Skeletal muscle tissue (tissue), 4 donors: Measurements from ENCODE around the gene SPAAR. TPM values are rescaled to one million over a fixed set of nuclear protein-coding genes. Genes with fewer than 3 reads are reported as not detected.
"Not testable (repeated sequence)": the region's sequence is repeated elsewhere in the genome, so short reads cannot be mapped to it uniquely, and the experiment has no call there.

Experiments
- H3K27ac ChIP-seq: one replicate; pipeline ENCODE4 v1.7.0; 2013; ENCODE audit warnings: mild to moderate bottlenecking, low read depth, low read length, inconsistent platforms
- H3K27me3 ChIP-seq, 3 donors: one replicate each; pipeline ENCODE4 v1.7.0; 2013; ENCODE audit warnings: low read length in 3 of 3; ENCODE audit not compliant: control insufficient read depth in 3 of 3, insufficient read depth in 3 of 3
- H3K36me3 ChIP-seq, 3 donors: one replicate each; pipeline ENCODE4 v1.7.0; 2013; ENCODE audit warnings: low read length in 3 of 3; ENCODE audit not compliant: control insufficient read depth in 3 of 3, insufficient read depth in 3 of 3
- H3K4me1 ChIP-seq, 3 donors: one replicate each; pipeline ENCODE4 v1.7.0; 2013; ENCODE audit warnings: low read length in 3 of 3, mild to moderate bottlenecking in 3 of 3; ENCODE audit not compliant: control insufficient read depth in 3 of 3, insufficient read depth in 3 of 3
- H3K4me3 ChIP-seq, 3 donors: one replicate each; pipeline ENCODE4 v1.7.0; 2013; ENCODE audit warnings: low read length in 3 of 3
- H3K9ac ChIP-seq, 3 donors: one replicate each; pipeline ENCODE4 v1.7.0; 2013; ENCODE audit warnings: low read length in 3 of 3, mild to moderate bottlenecking in 3 of 3, moderate library complexity in 2 of 3, low read depth in 1 of 3
- H3K9me3 ChIP-seq, 3 donors: one replicate each; pipeline ENCODE4 v1.7.0; 2013; ENCODE audit warnings: low read length in 3 of 3; ENCODE audit not compliant: control insufficient read depth in 3 of 3
- total RNA-seq: library from RNA; depleted of rRNA; stranded (reverse); fragments of >200 nt; gene quantifications from one replicate; pipeline ENCODE4 v1.2.3, GENCODE V29; 2014
- donor health status: Osteomylitis.

The SPAAR gene
- total RNA-seq, 1 donor from 2014 or later: 1.0 TPM

DNA sequence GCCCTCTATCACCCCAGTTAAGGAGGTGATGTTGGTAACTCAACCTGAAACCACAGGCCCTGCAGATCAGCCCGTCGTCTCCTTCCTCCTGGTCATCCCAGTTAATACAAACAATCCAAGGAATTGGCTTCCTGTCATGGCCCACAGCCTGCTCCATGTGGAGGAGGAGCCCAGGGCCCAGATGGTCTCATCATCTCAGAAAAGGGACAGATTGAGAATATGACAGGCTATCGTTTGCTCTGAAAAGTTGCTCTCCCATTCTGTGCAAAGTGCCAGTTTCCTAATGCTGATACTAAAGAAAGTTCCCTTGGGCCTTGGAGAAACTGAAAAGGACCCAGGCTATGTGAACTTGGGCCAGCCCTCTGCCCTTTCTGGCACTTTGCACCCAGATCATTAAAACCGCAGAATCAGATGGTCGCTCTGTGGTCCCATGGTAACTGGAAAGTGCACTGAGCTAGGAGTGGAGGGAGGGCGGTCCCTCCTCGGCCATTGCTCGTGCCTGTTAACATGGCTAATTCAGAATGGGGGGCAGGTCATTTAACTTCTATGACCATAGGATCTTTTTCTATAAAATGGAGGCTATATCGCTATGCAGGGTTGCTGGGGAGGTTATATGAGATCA is 675 bp upstream of the SPAAR start:
- H3K4me1 ChIP-seq: peaks cover 62 to 73% (median 73%) of the 10 kb centered on the region in 3 donors
- H3K4me3 ChIP-seq: peak overlapping the region in 1 of 3 donors; percentile 63
- peak overlapping the region; percentile 88 for H3K27ac ChIP-seq
- H3K9ac ChIP-seq: peak overlapping the region; percentile 23 to 62 (median 40)
- peaks cover 0 to 2% (median 0%) of the 10 kb centered on the region in 3 donors for H3K36me3 ChIP-seq
- H3K27me3 ChIP-seq: no peaks in the 10 kb centered on the region
- H3K9me3 ChIP-seq: no peaks in the 10 kb centered on the region

DNA sequence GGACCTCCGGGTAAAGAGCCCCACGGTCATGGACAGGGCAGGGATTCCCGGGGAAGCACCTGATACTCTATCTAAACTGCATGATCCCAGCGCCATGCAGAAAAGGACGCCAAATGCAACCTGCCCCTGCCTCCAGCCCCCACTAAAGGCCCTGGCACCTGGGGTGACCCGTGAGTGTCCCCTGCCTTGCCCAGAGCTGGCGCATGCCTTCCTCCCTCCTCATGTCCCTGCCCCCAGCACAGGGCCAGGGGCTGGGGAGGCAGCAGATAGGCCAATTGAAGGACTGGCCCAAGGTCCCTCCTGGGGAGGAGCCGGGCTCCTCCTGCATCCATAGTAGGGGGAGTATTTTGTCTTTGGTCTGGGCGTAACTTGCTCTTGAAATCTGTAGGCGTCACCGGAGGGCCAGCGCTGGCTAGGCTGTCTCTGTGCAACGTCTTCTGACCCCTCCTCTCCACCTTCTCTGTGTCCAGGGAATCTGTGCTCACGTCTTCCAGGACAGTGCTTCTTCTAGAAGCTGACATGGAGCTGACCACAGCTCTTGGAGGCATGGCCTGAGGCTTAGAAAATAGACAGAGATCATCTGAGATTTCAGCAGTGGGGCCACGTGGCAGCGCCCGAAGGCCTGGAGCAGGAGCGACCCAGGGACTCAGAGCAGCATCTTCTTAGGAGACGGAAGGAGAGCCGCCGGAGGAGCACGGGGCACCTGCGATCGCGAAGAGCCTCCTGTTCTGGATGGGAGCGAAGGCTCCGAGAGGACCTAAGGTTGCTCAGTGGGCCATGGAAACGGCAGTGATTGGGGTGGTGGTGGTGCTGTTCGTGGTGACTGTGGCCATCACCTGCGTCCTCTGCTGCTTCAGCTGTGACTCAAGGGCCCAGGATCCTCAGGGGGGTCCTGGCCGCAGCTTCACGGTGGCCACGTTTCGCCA is 660 bp downstream of the SPAAR start:
- no peaks in the 10 kb centered on the region for H3K9me3 ChIP-seq
- no peaks in the 10 kb centered on the region for H3K27me3 ChIP-seq
- H3K4me3 ChIP-seq: peak overlapping the region; percentile 4 to 63 (median 48)
- H3K4me1 ChIP-seq: peaks cover 57 to 67% (median 64%) of the 10 kb centered on the region in 3 donors
- H3K27ac ChIP-seq: peak overlapping the region; percentile 88
- H3K9ac ChIP-seq: peak overlapping the region; percentile 32 to 62 (median 33)
- H3K36me3 ChIP-seq: peaks cover 0 to 2% (median 0%) of the 10 kb centered on the region in 3 donors

GRCh38 chr9:35910613-35911359 is 1.5 kb downstream of the SPAAR start:
- H3K36me3 ChIP-seq: peaks cover 0 to 2% (median 0%) of the 10 kb centered on the region in 3 donors
- peak overlapping the region; percentile 4 to 63 (median 48) for H3K4me3 ChIP-seq
- peaks cover 49 to 61% (median 59%) of the 10 kb centered on the region in 3 donors for H3K4me1 ChIP-seq
- H3K27me3 ChIP-seq: no peaks in the 10 kb centered on the region
- H3K9ac ChIP-seq: peak overlapping the region; percentile 27 to 62 (median 32)
- H3K9me3 ChIP-seq: no peaks in the 10 kb centered on the region
- H3K27ac ChIP-seq: peak overlapping the region; percentile 88

DNA sequence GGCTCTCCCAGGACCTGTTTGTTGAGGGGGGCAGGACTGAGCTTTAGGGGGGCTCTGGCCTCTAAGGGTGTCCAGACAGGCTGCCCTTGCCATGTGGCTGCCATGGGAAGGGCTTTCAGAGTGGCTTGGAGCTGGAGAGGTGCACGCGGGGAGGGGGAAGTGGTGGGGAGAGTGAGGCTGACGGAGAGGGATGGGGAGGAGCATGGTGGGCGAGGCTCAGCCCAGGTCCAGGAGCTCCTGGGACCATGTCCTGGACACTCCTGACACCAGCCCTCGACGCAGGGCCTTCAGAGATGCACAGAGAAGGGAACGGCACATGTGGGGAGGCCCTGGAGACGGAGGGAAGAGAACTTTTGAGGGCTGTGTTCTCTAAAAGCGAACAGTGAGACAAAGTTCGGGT is 2.4 kb downstream of the SPAAR start:
- no peaks in the 10 kb centered on the region for H3K9me3 ChIP-seq
- H3K27ac ChIP-seq: peak overlapping the region; percentile 88
- H3K9ac ChIP-seq: peak overlapping the region in 2 of 3 donors; percentile 25 to 33
- H3K4me3 ChIP-seq: peak overlapping the region in 2 of 3 donors; percentile 1 to 45
- H3K4me1 ChIP-seq: peaks cover 41 to 53% (median 51%) of the 10 kb centered on the region in 3 donors
- H3K36me3 ChIP-seq: peaks cover 0 to 2% (median 0%) of the 10 kb centered on the region in 3 donors
- no peaks in the 10 kb centered on the region for H3K27me3 ChIP-seq

DNA sequence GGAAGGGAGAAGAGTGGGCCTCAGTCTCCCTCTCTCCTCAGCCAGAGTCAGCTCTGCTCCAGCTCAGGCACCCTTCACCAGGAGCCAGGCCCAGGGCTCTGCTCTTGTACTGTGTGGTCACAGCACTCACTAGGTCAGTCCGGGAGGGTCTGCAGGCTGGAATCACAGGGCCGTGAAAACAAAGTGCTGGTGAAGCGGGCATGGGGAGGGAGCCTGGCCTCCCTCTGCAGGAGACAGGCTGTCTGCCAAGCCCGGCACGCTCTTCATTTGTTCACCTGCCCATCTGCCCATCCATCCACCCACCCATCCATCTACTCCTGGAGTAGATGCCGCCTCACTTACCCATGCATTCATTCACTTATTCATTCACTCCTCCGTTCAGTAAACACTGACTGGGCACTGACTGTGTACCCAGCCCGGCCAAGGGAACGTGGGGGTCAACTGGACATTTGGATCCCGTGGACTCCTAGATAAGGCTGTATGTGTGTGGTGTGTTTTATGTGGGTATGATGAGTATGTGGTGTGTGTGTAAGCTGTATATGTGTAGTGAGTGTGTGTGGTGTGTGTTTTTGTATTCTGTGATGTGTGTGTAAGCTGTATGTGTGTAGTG is 3.6 kb downstream of the SPAAR start:
- peaks cover 0 to 2% (median 0%) of the 10 kb centered on the region in 3 donors for H3K36me3 ChIP-seq
- no peaks in the 10 kb centered on the region for H3K9me3 ChIP-seq
- H3K4me1 ChIP-seq: peaks cover 29 to 48% (median 43%) of the 10 kb centered on the region in 3 donors
- peak overlapping the region in 1 of 3 donors; percentile 35 for H3K4me3 ChIP-seq
- H3K27me3 ChIP-seq: no peaks in the 10 kb centered on the region
- H3K9ac ChIP-seq: peak overlapping the region in 1 of 3 donors; percentile 54
- no peak overlapping the region for H3K27ac ChIP-seq

GRCh38 chr9:35913429-35913828 is 4.1 kb downstream of the SPAAR start:
- not testable (repeated sequence) for H3K27me3 ChIP-seq, H3K36me3 ChIP-seq, H3K9me3 ChIP-seq, H3K9ac ChIP-seq, H3K27ac ChIP-seq, H3K4me3 ChIP-seq
- H3K4me1 ChIP-seq: peaks cover 24 to 44% (median 37%) of the 10 kb centered on the region in 3 donors

GRCh38 chr9:35914301-35914807 is 5.1 kb downstream of the SPAAR start:
- no peak overlapping the region for H3K9ac ChIP-seq
- peaks cover 0 to 2% (median 0%) of the 10 kb centered on the region in 3 donors for H3K36me3 ChIP-seq
- H3K4me3 ChIP-seq: no peak overlapping the region
- H3K27ac ChIP-seq: peak overlapping the region; percentile 20
- peaks cover 15 to 39% (median 28%) of the 10 kb centered on the region in 3 donors for H3K4me1 ChIP-seq
- no peaks in the 10 kb centered on the region for H3K27me3 ChIP-seq
- H3K9me3 ChIP-seq: no peaks in the 10 kb centered on the region

- Histone ChIP-seq H3K9ac (peak overlapping the region in 1 of 3 donors; percentile 33), H3K4me3 (peak overlapping the region in 1 of 3 donors; percentile 13), H3K27me3 (no peaks in the 10 kb centered on the region), H3K36me3 (peaks cover 0 to 2% (median 0%) of the 10 kb centered on the region in 3 donors), H3K9me3 (no peaks in the 10 kb centered on the region), H3K27ac (peak overlapping the region; percentile 6), H3K4me1 (peaks cover 8 to 27% (median 15%) of the 10 kb centered on the region in 3 donors)
Measured at GRCh38 chr9:35915681-35916294, 6.5 kb downstream of the SPAAR start.

GRCh38 chr9:35917261-35917660 is 8.0 kb downstream of the SPAAR start:
- H3K9ac ChIP-seq: no peak overlapping the region
- H3K27ac ChIP-seq: peak overlapping the region; percentile 49
- peaks cover 0 to 2% (median 0%) of the 10 kb centered on the region in 3 donors for H3K36me3 ChIP-seq
- no peaks in the 10 kb centered on the region for H3K9me3 ChIP-seq
- H3K27me3 ChIP-seq: no peaks in the 10 kb centered on the region
- no peak overlapping the region for H3K4me3 ChIP-seq
- H3K4me1 ChIP-seq: peaks cover 7 to 21% (median 15%) of the 10 kb centered on the region in 3 donors
